IMR-90 (cell line): ENCODE results near the gene SNX27. TPM values are rescaled to one million over a fixed set of nuclear protein-coding genes. Genes with fewer than 3 reads are reported as not detected.

Experiments used
- ATAC-seq: fragments of 200-7000 bp; cut with Tn5 transposase; 2 replicates; pipeline ENCODE4 v1.9.1; 2020; ENCODE audit warnings: low read depth, mild to moderate bottlenecking, moderate library complexity
- BruUV-seq: library from RNA; stranded (reverse); fragments of 400-500 nt; replicated peaks from 2 replicates; lab custom pipeline; 2021; lab: Mats Ljungman, UMichigan
- CTCF ChIA-PET: fragments of 300-600 bp; formaldehyde crosslinking; extraction: SDS; loops from one replicate; lab custom pipeline; 2021; ENCODE audit warnings: antibody characterized with exemption; lab: Yijun Ruan, JAX
- POLR2A ChIA-PET: fragments of 300-600 bp; sonication (Branson Sonifier 250); formaldehyde crosslinking; loops from one replicate; lab custom pipeline; 2022; ENCODE audit warnings: antibody characterized with exemption; ENCODE audit not compliant: unreplicated experiment; lab: Charles Lee
- DNase-seq: peaks from one replicate; pipeline ENCODE4 v3.0.0; 2013
- H2AFZ ChIP-seq: replicated peaks from 2 replicates; pipeline ENCODE3; 2013; ENCODE audit warnings: low read length, mild to moderate bottlenecking; ENCODE audit not compliant: poor library complexity
- H2AK5ac ChIP-seq: 2 replicates; pipeline ENCODE4 v1.6.1; 2013; ENCODE audit warnings: low read depth, low read length, inconsistent platforms
- H2AK9ac ChIP-seq: replicated peaks from 2 replicates; pipeline ENCODE3; 2013; ENCODE audit warnings: mild to moderate bottlenecking, low read depth, low read length, moderate library complexity; ENCODE audit not compliant: poor library complexity
- H2BK120ac ChIP-seq: 2 replicates; pipeline ENCODE4 v1.6.1; 2013; ENCODE audit warnings: low read depth, low read length, inconsistent platforms
- H2BK15ac ChIP-seq: 3 replicates; pipeline ENCODE4 v1.6.1; 2013; ENCODE audit warnings: low read depth, low read length, inconsistent platforms
- H2BK20ac ChIP-seq: 2 replicates; pipeline ENCODE4 v1.6.1; 2013; ENCODE audit warnings: low read depth, mild to moderate bottlenecking, inconsistent platforms, low read length, moderate library complexity
- H2BK5ac ChIP-seq: 2 replicates; pipeline ENCODE4 v1.6.1; 2013; ENCODE audit warnings: mild to moderate bottlenecking, low read depth, low read length, inconsistent platforms; ENCODE audit not compliant: poor library complexity, severe bottlenecking
- H3K14ac ChIP-seq: replicated peaks from 2 replicates; pipeline ENCODE4 v1.6.1; 2013; ENCODE audit warnings: low read depth, low read length, inconsistent platforms
- H3K18ac ChIP-seq: 2 replicates; pipeline ENCODE4 v1.6.1; 2013; ENCODE audit warnings: low read depth, low read length, control low read depth
- H3K23ac ChIP-seq: 2 replicates; pipeline ENCODE4 v1.6.1; 2013; ENCODE audit warnings: low read depth, low read length, inconsistent platforms
- H3K27ac ChIP-seq: 2 replicates; pipeline ENCODE4 v1.5.1; 2013; ENCODE audit warnings: mild to moderate bottlenecking, control low read depth, low read length; ENCODE audit not compliant: insufficient read depth
- H3K27me3 ChIP-seq: 2 replicates; pipeline ENCODE4 v1.6.1; 2013; ENCODE audit warnings: low read length; ENCODE audit not compliant: control insufficient read depth, insufficient read depth
- H3K36me3 ChIP-seq: 2 replicates; pipeline ENCODE4 v1.6.1; 2013; ENCODE audit warnings: low read length, mixed read lengths; ENCODE audit not compliant: control insufficient read depth, insufficient read depth
- H3K4ac ChIP-seq: 2 replicates; pipeline ENCODE4 v1.6.1; 2013; ENCODE audit warnings: low read depth, low read length, inconsistent platforms
- H3K4me1 ChIP-seq: 2 replicates; pipeline ENCODE4 v1.6.1; 2013; ENCODE audit warnings: low read length, mixed read lengths; ENCODE audit not compliant: control insufficient read depth, insufficient read depth
- H3K4me2 ChIP-seq: 2 replicates; pipeline ENCODE4 v1.6.1; 2013; ENCODE audit warnings: low read depth, mild to moderate bottlenecking, control low read depth, low read length, moderate library complexity
- H3K4me3 ChIP-seq: 2 replicates; pipeline ENCODE4 v1.5.1; 2013; ENCODE audit warnings: low read depth, mild to moderate bottlenecking, control low read depth, low read length, moderate library complexity; ENCODE audit not compliant: insufficient read depth
- H3K56ac ChIP-seq: 2 replicates; pipeline ENCODE4 v1.6.1; 2013; ENCODE audit warnings: low read length, inconsistent platforms; ENCODE audit not compliant: insufficient read depth; ENCODE audit errors: extremely low read depth
- H3K79me1 ChIP-seq, 2 experiments: 2 replicates each; pipeline ENCODE4 v1.6.1; 2013; ENCODE audit warnings: low read length in 2 of 2, inconsistent platforms in 1 of 2, low read depth in 1 of 2
- H3K9ac ChIP-seq: 2 replicates; pipeline ENCODE4 v1.6.1; 2013; ENCODE audit warnings: low read depth, low read length, control low read depth
- H3K9me1 ChIP-seq: 2 replicates; pipeline ENCODE4 v1.6.1; 2013; ENCODE audit warnings: low read length, inconsistent platforms; ENCODE audit not compliant: insufficient read depth
- H3K9me3 ChIP-seq: 2 replicates; pipeline ENCODE4 v1.6.1; 2013; ENCODE audit warnings: low read length; ENCODE audit not compliant: control insufficient read depth, insufficient read depth
- H4K20me1 ChIP-seq: 2 replicates; pipeline ENCODE4 v1.6.1; 2013; ENCODE audit warnings: low read length, inconsistent platforms; ENCODE audit not compliant: insufficient read depth
- H4K5ac ChIP-seq: 2 replicates; pipeline ENCODE4 v1.6.1; 2013; ENCODE audit warnings: mild to moderate bottlenecking, low read depth, low read length, control low read depth
- H4K8ac ChIP-seq, 2 experiments: 2 replicates each; pipeline ENCODE4 v1.6.1; 2013; ENCODE audit warnings: low read depth in 2 of 2, low read length in 2 of 2, control low read depth in 1 of 2, inconsistent platforms in 1 of 2
- H4K91ac ChIP-seq: 2 replicates; pipeline ENCODE4 v1.6.1; 2013; ENCODE audit warnings: low read depth, low read length, inconsistent platforms; ENCODE audit not compliant: insufficient read depth
- CTCF ChIP-seq: conservative IDR thresholded peaks from 2 replicates; pipeline ENCODE4 v1.5.1; 2012; ENCODE audit warnings: mild to moderate bottlenecking, low read depth, low read length, improper control_type of control experiment
- MAZ ChIP-seq: IDR thresholded peaks from 2 replicates; pipeline ENCODE4 v1.6.1; 2012; ENCODE audit warnings: low read depth, mild to moderate bottlenecking, low read length, improper control_type of control experiment, moderate library complexity, borderline replicate concordance
- POLR2A ChIP-seq: IDR thresholded peaks from 2 replicates; pipeline ENCODE4 v1.6.1; 2012; ENCODE audit warnings: mild to moderate bottlenecking, low read depth, low read length
- RAD21 ChIP-seq: IDR thresholded peaks from 2 replicates; pipeline ENCODE4 v1.6.1; 2012; ENCODE audit warnings: low read length, improper control_type of control experiment
- RCOR1 ChIP-seq: IDR thresholded peaks from 2 replicates; pipeline ENCODE4 v1.6.1; 2012; ENCODE audit warnings: mild to moderate bottlenecking, low read length, improper control_type of control experiment; ENCODE audit not compliant: insufficient replicate concordance
- WGBS, 2 experiments: methylation state at CpG; one replicate each; pipeline versions ENCODE4 v1.1.5 to v1.1.7; 2013; ENCODE audit warnings: missing lambda C conversion rate in 2 of 2; ENCODE audit not compliant: insufficient read length in 1 of 2; ENCODE audit errors: extremely low coverage in 2 of 2; 5-methylcytosine and 5-hydroxymethylcytosine counted together
- dilution Hi-C: fragments of 300-500 bp; cut with HindIII; formaldehyde crosslinking; loops from one replicate; pipeline ENCODE4 v1.14.3; 2018; ENCODE audit warnings: low sequenced_read_pairs; ENCODE audit not compliant: unreplicated experiment
- in situ Hi-C: fragments of 300-500 bp; cut with MboI; formaldehyde crosslinking; loops from 3 replicates; pipeline ENCODE4 v1.14.3; 2019; ENCODE audit warnings: low sequenced_read_pairs, inconsistent platforms, mixed read lengths
- intact Hi-C: fragments of 100-400 bp; cut with micrococcal nuclease; formaldehyde crosslinking; loops from 2 replicates; pipeline ENCODE4 v1.10.0; 2022
- polyA plus RNA-seq, 3 experiments: library from polyadenylated mRNA; depleted of rRNA; stranded (reverse); fragments of >200 nt; gene quantifications; 2 replicates each; pipeline ENCODE4 v1.2.3, GENCODE V29; 2012; ENCODE audit warnings: low replicate concordance in 1 of 3
- total RNA-seq: library from RNA; depleted of rRNA; stranded (reverse); fragments of >200 nt; gene quantifications from 2 replicates; pipeline ENCODE4 v1.2.3, GENCODE V29; 2012

Gene SNX27
- total and polyA plus RNA-seq, 2 of the 4 experiments (the other 2 are of a cell fraction) = 12.3 to 25.6 TPM

DNA sequence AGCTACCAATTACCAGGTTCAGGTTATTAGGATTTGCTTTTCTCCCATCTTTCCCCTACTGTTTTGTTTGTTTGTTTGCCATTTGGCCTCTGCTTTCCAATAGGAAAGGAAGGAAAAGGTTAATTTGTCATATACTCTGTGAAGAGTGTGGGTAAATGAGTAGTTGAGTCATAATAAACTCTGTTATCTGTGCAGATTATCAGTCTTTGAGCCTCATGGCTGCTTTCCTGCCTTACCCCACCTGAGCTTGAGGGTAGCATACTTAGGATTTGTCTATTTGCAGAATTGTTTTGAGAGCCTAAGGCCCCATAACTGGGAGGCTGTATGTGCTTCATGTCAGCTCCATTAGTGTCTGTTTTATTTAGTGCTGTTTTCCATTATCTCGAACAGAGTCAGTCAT, 32.9 kb upstream of the SNX27 start:
- no peak overlapping the region for H3K23ac ChIP-seq
- H4K5ac ChIP-seq = no peak overlapping the region
- dilution Hi-C loops (no loop called here), intact Hi-C loops (no loop called here), in situ Hi-C loops (no loop called here)
- H3K4ac ChIP-seq = no peak overlapping the region
- ChIA-PET POLR2A (no interaction called here), CTCF (no interaction called here)
- H2AK9ac ChIP-seq = no peak overlapping the region
- no peak overlapping the region for H3K27ac ChIP-seq
- no peaks in the 10 kb centered on the region for H3K9me3 ChIP-seq
- no peak overlapping the region for H3K14ac ChIP-seq
- H3K9me1 ChIP-seq = peaks cover 5% of the 10 kb centered on the region
- no peak overlapping the region for H3K4me2 ChIP-seq
- H3K79me1 ChIP-seq = peaks cover 0 to 9% of the 10 kb centered on the region in 2 experiments; a peak in 1 of 4 replicates
- H3K4me1 ChIP-seq = peaks cover 8% of the 10 kb centered on the region
- no peak overlapping the region for H2BK15ac ChIP-seq
- H4K91ac ChIP-seq = no peak overlapping the region
- H2BK5ac ChIP-seq = no peak overlapping the region
- H3K36me3 ChIP-seq = peaks cover 44% of the 10 kb centered on the region
- no peak overlapping the region for H4K8ac ChIP-seq
- no peak overlapping the region for H2BK120ac ChIP-seq
- BruUV-seq = no TSS peak
- H2BK20ac ChIP-seq = no peak overlapping the region
- H3K18ac ChIP-seq = no peak overlapping the region
- no peaks in the 10 kb centered on the region for H3K27me3 ChIP-seq
- no peak overlapping the region for H3K4me3 ChIP-seq
- no peak overlapping the region for H2AFZ ChIP-seq
- DNase-seq (no peak), ATAC-seq (no peak)
- no peak overlapping the region for H3K9ac ChIP-seq
- WGBS, 2 experiments = no CpG with 5 or more reads among the region's 1 CpG
- TF ChIP-seq CTCF = no peak
- no peak for TF ChIP-seq RCOR1
- no peak for TF ChIP-seq RAD21
- TF ChIP-seq MAZ = no peak
- no peak for TF ChIP-seq POLR2A
- H2AK5ac ChIP-seq = no peak overlapping the region
- no peak overlapping the region for H3K56ac ChIP-seq
- H4K20me1 ChIP-seq = no peaks in the 10 kb centered on the region
